Heart left ventricle (tissue), 16 donors: ENCODE measurements around the gene ZNF804A. TPM values are rescaled to one million over a fixed set of nuclear protein-coding genes. Genes with fewer than 3 reads are reported as not detected.

Source experiments
- ATAC-seq, 4 donors: fragments of 200-7000 bp; cut with Tn5 transposase; one replicate each; pipeline ENCODE4 v1.9.1; 2020 to 2022; ENCODE audit warnings: moderate library complexity in 4 of 4, mild to moderate bottlenecking in 3 of 4, moderate number of reproducible peaks in 1 of 4
- DNase-seq, 5 donors: peaks; one replicate each; pipeline ENCODE4 v3.0.0-alpha.2; 2020
- H3K27ac ChIP-seq, 12 donors: fragments of 200-600 bp; sonication (generic) in 4 of 12; one replicate each; pipeline versions ENCODE4 v1.5.0 to v1.8.0; 2016 to 2022; ENCODE audit warnings: mild to moderate bottlenecking in 2 of 12
- H3K27me3 ChIP-seq, 9 donors: fragments of 200-600 bp; sonication (generic) in 2 of 9; one replicate each; pipeline versions ENCODE4 v1.5.1 to v1.8.0; 2016 to 2022; ENCODE audit warnings: mild to moderate bottlenecking in 3 of 9
- H3K36me3 ChIP-seq, 9 donors: fragments of 200-600 bp; sonication (generic) in 2 of 9; one replicate each; pipeline versions ENCODE4 v1.5.0 to v1.8.0; 2018 to 2022; ENCODE audit warnings: mild to moderate bottlenecking in 2 of 9
- H3K4me1 ChIP-seq, 12 donors: fragments of 200-600 bp; sonication (generic) in 4 of 12; one replicate each; pipeline versions ENCODE4 v1.5.0 to v1.8.0; 2016 to 2022; ENCODE audit warnings: mild to moderate bottlenecking in 3 of 12
- H3K4me3 ChIP-seq, 12 donors: fragments of 200-600 bp; sonication (generic) in 4 of 12; one replicate each; pipeline versions ENCODE4 v1.5.0 to v1.8.0; 2017 to 2022; ENCODE audit warnings: mild to moderate bottlenecking in 9 of 12, moderate library complexity in 4 of 12
- H3K9me3 ChIP-seq, 12 donors: fragments of 200-600 bp; sonication (generic) in 4 of 12; one replicate each; pipeline versions ENCODE4 v1.5.0 to v1.8.0; 2016 to 2022; ENCODE audit warnings: mild to moderate bottlenecking in 1 of 12
- POLR2A ChIP-seq, 2 donors: fragments of 450-650 bp; IDR thresholded peaks; one replicate each; pipeline ENCODE4 v1.6.1; 2017; ENCODE audit warnings: antibody characterized with exemption in 2 of 2, mild to moderate bottlenecking in 2 of 2, moderate library complexity in 2 of 2
- WGBS, 4 donors: extraction: QIAGEN DNeasy Blood & Tissue Kit in 2 of 4; methylation state at CpG; one replicate each; pipeline versions ENCODE4 v1.1.5 to v1.1.7; 2013 to 2018; 5-methylcytosine and 5-hydroxymethylcytosine counted together
- intact Hi-C, 10 donors: fragments of 100-400 bp; cut with DNase I; formaldehyde crosslinking; loops; one replicate each; pipeline versions ENCODE4 v1.11.1 to v1.14.2; 2022
- long read RNA-seq, 3 donors: library from polyadenylated mRNA; unstranded; transcript quantifications; one replicate each; pipeline ENCODE4 v2.0.0, GENCODE V29; 2020 to 2021
- polyA plus RNA-seq, 2 donors: library from polyadenylated mRNA; stranded (reverse); fragments of 200-250 nt; gene quantifications; one replicate each; pipeline ENCODE4 v1.2.3, GENCODE V29; 2013
- total RNA-seq, 9 donors: library from RNA; depleted of rRNA in 2 of 9; stranded (reverse); fragments of >200 nt in 2 of 9; fragmentation: NEBNext Ultra II Directional in 3 of 9; extraction: Animal tissue kit (Norgen Biotek cat#: 25700) in 3 of 9; gene quantifications; one replicate each; pipeline versions ENCODE4 v1.1.0 to v1.2.4, GENCODE V29; 2016 to 2023
- TF ChIP-seq, protein P1 (sequence below), 12 donors: fragments of 200-600 bp; sonication (generic) in 4 of 12; IDR thresholded peaks; one replicate each; pipeline versions ENCODE4 v1.5.0 to v1.8.0; 2018 to 2022; ENCODE audit warnings: antibody characterized with exemption in 12 of 12, mild to moderate bottlenecking in 5 of 12
- donor health status: ischemic (EF 13 %, LVEDD 7.1; RV severe dilation, severe dysfunction).
- donor health status: healthy with polysubstance abuse.
- donor health status: DM: no; HTN: yes; CAD: no.
- donor health status: DM: no; HTN: no; CAD: no.
- donor health status: ischemic (EF 25% LVEDD 6.9; RV normal size, moderate dysfunction).
- donor health status: ischemic (EF 25% LVEDD 5.7; RV mildly dilated, moderate dysfunction).
- donor health status: healthy.
- donor health status: DM: yes; HTN: yes; CAD: no.
- donor health status: ischemic (EF 35%, LVEDD 5.7; RV mildly dilated, moderate dysfunction).
- donor health status: nonischemic (EF 11% LVEDD 7.7; RV severe dilation, severe dysfunction).
- donor health status: DM: yes; HTN: yes; CAD: no.
- donor health status: PGD.
- donor health status: ischemic (EF 29% LVEDD 5.4; RV normal size, mild dysfunction).
- donor health status: nonischemic (EF 23%, LVEDD 6.1; RV moderate dilation, normal function).

The ZNF804A gene
- total RNA-seq: under 1 TPM in 1 of 9 donors, not detected in 8; 0.08 TPM
- polyA plus RNA-seq: under 1 TPM in 1 of 2 donors, not detected in 1; 0.06 TPM
- long read RNA-seq, donor 1: 0 reads
- long read RNA-seq, donor 2: 0 reads
- long read RNA-seq, donor 3: 0 reads

- Histone ChIP-seq H3K27me3 (peaks cover 6 to 43% (median 13%) of the 10 kb centered on the region in 9 donors), H3K9me3 (no peaks in the 10 kb centered on the region), H3K4me3 (peak within 1 kb of the TSS; percentile 30 to 70 (median 54)), H3K36me3 (no peaks in the 10 kb centered on the region), H3K4me1 (peaks cover 0 to 24% (median 6%) of the 10 kb centered on the region in 12 donors), H3K27ac (peak within 1 kb of the TSS in 2 of 12 donors; percentile 43 to 93)
- intact Hi-C loops: no loop called here
- TF ChIP-seq POLR2A (IDR thresholded peaks at IDR 0.05): no peak
- TF ChIP-seq, protein P1, sequence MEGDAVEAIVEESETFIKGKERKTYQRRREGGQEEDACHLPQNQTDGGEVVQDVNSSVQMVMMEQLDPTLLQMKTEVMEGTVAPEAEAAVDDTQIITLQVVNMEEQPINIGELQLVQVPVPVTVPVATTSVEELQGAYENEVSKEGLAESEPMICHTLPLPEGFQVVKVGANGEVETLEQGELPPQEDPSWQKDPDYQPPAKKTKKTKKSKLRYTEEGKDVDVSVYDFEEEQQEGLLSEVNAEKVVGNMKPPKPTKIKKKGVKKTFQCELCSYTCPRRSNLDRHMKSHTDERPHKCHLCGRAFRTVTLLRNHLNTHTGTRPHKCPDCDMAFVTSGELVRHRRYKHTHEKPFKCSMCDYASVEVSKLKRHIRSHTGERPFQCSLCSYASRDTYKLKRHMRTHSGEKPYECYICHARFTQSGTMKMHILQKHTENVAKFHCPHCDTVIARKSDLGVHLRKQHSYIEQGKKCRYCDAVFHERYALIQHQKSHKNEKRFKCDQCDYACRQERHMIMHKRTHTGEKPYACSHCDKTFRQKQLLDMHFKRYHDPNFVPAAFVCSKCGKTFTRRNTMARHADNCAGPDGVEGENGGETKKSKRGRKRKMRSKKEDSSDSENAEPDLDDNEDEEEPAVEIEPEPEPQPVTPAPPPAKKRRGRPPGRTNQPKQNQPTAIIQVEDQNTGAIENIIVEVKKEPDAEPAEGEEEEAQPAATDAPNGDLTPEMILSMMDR (IDR thresholded peaks at IDR 0.05): no peak
- ATAC-seq: peak; percentile 74 to 95 (median 84)
- WGBS, 4 donors: 0 to 2% (median 1%) methylated on average over 22 to 88 of the region's 88 CpGs
- peak; percentile 25 to 76 (median 50) for DNase-seq
Observed at GRCh38 chr2:184598316-184599053, at the start of gene ZNF804A. TSS of gene ZNF804A (plus strand) at chr2:184598529. CDS start at chr2:184598960, 431 bp downstream.

DNA sequence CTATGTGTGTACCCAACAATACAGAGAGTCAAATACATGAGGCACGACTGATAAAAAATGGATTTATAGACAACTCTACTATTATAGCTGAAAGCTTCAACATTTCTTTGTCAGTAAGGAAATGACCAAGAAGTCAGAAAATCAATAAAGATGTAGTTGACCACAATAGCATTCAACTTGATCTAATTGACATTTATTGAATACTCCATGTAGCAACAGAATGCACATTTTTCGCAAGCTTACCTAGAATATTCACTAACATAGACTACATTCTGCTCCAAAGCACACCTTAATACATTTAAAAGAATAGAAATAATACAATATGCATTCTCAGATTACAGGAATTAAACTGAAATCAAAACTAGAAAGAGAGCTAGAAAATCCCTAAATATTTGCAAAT is 49.2 kb upstream of the ZNF804A start:
- Histone ChIP-seq H3K27me3 (no peaks in the 10 kb centered on the region), H3K4me3 (no peak overlapping the region), H3K9me3 (peaks cover 0 to 8% (median 0%) of the 10 kb centered on the region in 12 donors), H3K36me3 (no peaks in the 10 kb centered on the region), H3K27ac (no peak overlapping the region), H3K4me1 (no peaks in the 10 kb centered on the region)
- DNase-seq (no peak), ATAC-seq (no peak)
- TF ChIP-seq POLR2A (IDR thresholded peaks at IDR 0.05): no peak
- TF ChIP-seq, protein P1 (IDR thresholded peaks at IDR 0.05): no peak
- 77 to 84% (median 79%) methylated on average over 2 of the region's 2 CpGs for WGBS, 4 donors
- intact Hi-C loops: no loop called here

DNA sequence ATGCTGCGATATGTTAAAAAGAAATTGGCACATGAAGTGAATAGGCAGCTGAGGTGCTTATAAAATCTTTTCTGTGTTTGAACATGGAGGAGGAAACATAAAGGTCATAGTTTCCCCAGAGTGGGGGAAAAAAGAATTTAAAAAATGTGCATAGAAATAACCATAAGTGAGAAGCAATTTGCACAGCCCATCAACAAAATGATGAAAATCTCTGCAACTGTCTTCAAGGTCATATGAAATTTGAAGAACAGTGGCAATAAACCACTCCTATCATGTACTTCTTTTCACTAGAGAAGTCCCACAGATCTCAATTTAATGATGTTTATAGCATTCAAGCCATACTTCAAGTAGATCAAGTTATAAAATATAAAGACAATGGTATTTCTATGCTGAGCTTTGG is 46.7 kb upstream of the ZNF804A start:
- Histone ChIP-seq H3K9me3 (peaks cover 0 to 8% (median 0%) of the 10 kb centered on the region in 12 donors), H3K27ac (no peak overlapping the region), H3K36me3 (no peaks in the 10 kb centered on the region), H3K4me3 (no peak overlapping the region), H3K4me1 (no peaks in the 10 kb centered on the region), H3K27me3 (no peaks in the 10 kb centered on the region)
- intact Hi-C loops: no loop called here
- 81 to 91% (median 89%) methylated on average over 1 of the region's 1 CpG for WGBS, 4 donors
- TF ChIP-seq, protein P1 (IDR thresholded peaks at IDR 0.05): no peak
- TF ChIP-seq POLR2A (IDR thresholded peaks at IDR 0.05): no peak
- ATAC-seq (no peak), DNase-seq (no peak)

DNA sequence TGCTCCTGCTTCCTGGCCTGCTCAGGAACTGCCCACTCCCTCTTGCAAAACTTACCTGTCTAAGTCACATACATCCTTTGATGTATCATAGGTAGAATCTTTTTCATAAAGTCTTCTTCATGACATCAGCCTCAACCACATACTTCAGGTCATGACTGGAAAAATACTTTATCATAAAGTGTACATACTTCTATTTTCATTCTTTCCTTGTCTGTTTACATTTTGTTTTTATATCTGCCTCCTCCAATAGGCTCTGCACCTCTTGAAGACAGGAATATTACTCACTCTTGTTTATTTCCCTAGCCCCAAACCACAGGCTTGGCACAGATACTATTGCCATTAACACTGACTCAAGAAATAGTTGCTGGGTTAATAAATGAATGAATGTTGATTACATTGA is 43.6 kb upstream of the ZNF804A start:
- intact Hi-C loops: no loop called here
- no peaks in the 10 kb centered on the region for H3K4me1 ChIP-seq
- DNase-seq (no peak), ATAC-seq (no peak)
- no peak overlapping the region for H3K27ac ChIP-seq
- no peaks in the 10 kb centered on the region for H3K27me3 ChIP-seq
- H3K9me3 ChIP-seq: no peaks in the 10 kb centered on the region
- H3K36me3 ChIP-seq: no peaks in the 10 kb centered on the region
- H3K4me3 ChIP-seq: no peak overlapping the region
- no peak for TF ChIP-seq POLR2A (IDR thresholded peaks at IDR 0.05)
- TF ChIP-seq, protein P1 (IDR thresholded peaks at IDR 0.05): no peak
